ENCODE measurements around the gene NAV2. TPM values are rescaled to one million over a fixed set of nuclear protein-coding genes. Genes with fewer than 3 reads are reported as not detected.

NAV2 gene
- total and polyA plus RNA-seq, 2 donors from 2014 or later: 5.9 to 37.7 TPM

GRCh38 chr11:19718051-19718450 lies 5.4 kb downstream of the NAV2 start:
- TF ChIP-seq CTCF (IDR thresholded peaks at IDR 0.05; ENCODE audit: borderline replicate concordance, extremely low read depth, insufficient read depth): no peak
- Histone ChIP-seq H3K4me1 (ENCODE audit: control insufficient read depth in 2 of 3, insufficient read depth in 2 of 3, low read depth in 1 of 3, low read length in 3 of 3) (peaks cover 0 to 18% (median 9%) of the 10 kb centered on the region in 3 donors), H3K27me3 (ENCODE audit: control insufficient read depth, insufficient read depth, low read length) (peaks cover 7% of the 10 kb centered on the region), H3K4me3 (ENCODE audit: low read length in 3 of 3) (no peak overlapping the region), H3K9ac (ENCODE audit: low read length in 3 of 3) (no peak overlapping the region), H3K27ac (ENCODE audit: low read depth in 2 of 2, low read length in 2 of 2) (no peak overlapping the region), H3K36me3 (ENCODE audit: control insufficient read depth in 2 of 3, insufficient read depth in 3 of 3, low read length in 3 of 3) (no peaks in the 10 kb centered on the region), H3K9me3 (ENCODE audit: control insufficient read depth in 2 of 3, insufficient read depth in 1 of 3, low read length in 3 of 3) (no peaks in the 10 kb centered on the region)
- FAIRE-seq: no peak
- intact Hi-C loops (cut with DNase I): no loop called here
- no peak for DNase-seq

GRCh38 chr11:19718951-19719350 lies 6.3 kb downstream of the NAV2 start:
- intact Hi-C loops (cut with DNase I): no loop called here
- H3K9me3 ChIP-seq (ENCODE audit: control insufficient read depth in 2 of 3, insufficient read depth in 1 of 3, low read length in 3 of 3): no peaks in the 10 kb centered on the region
- H3K4me3 ChIP-seq (ENCODE audit: low read length in 3 of 3): no peak overlapping the region
- no peak overlapping the region for H3K27ac ChIP-seq (ENCODE audit: low read depth in 2 of 2, low read length in 2 of 2)
- TF ChIP-seq CTCF (IDR thresholded peaks at IDR 0.05; ENCODE audit: borderline replicate concordance, extremely low read depth, insufficient read depth): no peak
- peaks cover 0 to 15% (median 5%) of the 10 kb centered on the region in 3 donors for H3K4me1 ChIP-seq (ENCODE audit: control insufficient read depth in 2 of 3, insufficient read depth in 2 of 3, low read depth in 1 of 3, low read length in 3 of 3)
- H3K9ac ChIP-seq (ENCODE audit: low read length in 3 of 3): no peak overlapping the region
- no peaks in the 10 kb centered on the region for H3K36me3 ChIP-seq (ENCODE audit: control insufficient read depth in 2 of 3, insufficient read depth in 3 of 3, low read length in 3 of 3)
- FAIRE-seq (no peak), DNase-seq (no peak)
- peaks cover 3% of the 10 kb centered on the region for H3K27me3 ChIP-seq (ENCODE audit: control insufficient read depth, insufficient read depth, low read length)

GRCh38 chr11:19719960-19720359 lies 7.3 kb downstream of the NAV2 start:
- Histone ChIP-seq H3K9me3 (ENCODE audit: control insufficient read depth in 2 of 3, insufficient read depth in 1 of 3, low read length in 3 of 3) (no peaks in the 10 kb centered on the region), H3K4me1 (ENCODE audit: control insufficient read depth in 2 of 3, insufficient read depth in 2 of 3, low read depth in 1 of 3, low read length in 3 of 3) (peaks cover 0 to 9% (median 0%) of the 10 kb centered on the region in 3 donors), H3K36me3 (ENCODE audit: control insufficient read depth in 2 of 3, insufficient read depth in 3 of 3, low read length in 3 of 3) (no peaks in the 10 kb centered on the region), H3K27ac (ENCODE audit: low read depth in 2 of 2, low read length in 2 of 2) (no peak overlapping the region), H3K9ac (ENCODE audit: low read length in 3 of 3) (no peak overlapping the region), H3K4me3 (ENCODE audit: low read length in 3 of 3) (no peak overlapping the region), H3K27me3 (ENCODE audit: control insufficient read depth, insufficient read depth, low read length) (no peaks in the 10 kb centered on the region)
- intact Hi-C loops (cut with DNase I): no loop called here
- FAIRE-seq (no peak), DNase-seq (no peak)
- TF ChIP-seq CTCF (IDR thresholded peaks at IDR 0.05; ENCODE audit: borderline replicate concordance, extremely low read depth, insufficient read depth): no peak

GRCh38 chr11:19721176-19721575 lies 8.5 kb downstream of the NAV2 start:
- no peaks in the 10 kb centered on the region for H3K27me3 ChIP-seq (ENCODE audit: control insufficient read depth, insufficient read depth, low read length)
- H3K27ac ChIP-seq (ENCODE audit: low read depth in 2 of 2, low read length in 2 of 2): no peak overlapping the region
- intact Hi-C loops (cut with DNase I): no loop called here
- no peaks in the 10 kb centered on the region for H3K9me3 ChIP-seq (ENCODE audit: control insufficient read depth in 2 of 3, insufficient read depth in 1 of 3, low read length in 3 of 3)
- no peaks in the 10 kb centered on the region for H3K36me3 ChIP-seq (ENCODE audit: control insufficient read depth in 2 of 3, insufficient read depth in 3 of 3, low read length in 3 of 3)
- no peak for DNase-seq
- FAIRE-seq: no peak
- H3K9ac ChIP-seq (ENCODE audit: low read length in 3 of 3): no peak overlapping the region
- no peak for TF ChIP-seq CTCF (IDR thresholded peaks at IDR 0.05; ENCODE audit: borderline replicate concordance, extremely low read depth, insufficient read depth)
- no peak overlapping the region for H3K4me3 ChIP-seq (ENCODE audit: low read length in 3 of 3)
- H3K4me1 ChIP-seq (ENCODE audit: control insufficient read depth in 2 of 3, insufficient read depth in 2 of 3, low read depth in 1 of 3, low read length in 3 of 3): peaks cover 0 to 5% (median 0%) of the 10 kb centered on the region in 3 donors

Measured in kidney (tissue), 14 donors.